Stimulated activated CD8-positive, alpha-beta memory T cell treated with anti-CD3 and anti-CD28 coated beads, Interleukin-7, amount 100 ng/mL, for 1 hour (primary cell): ENCODE data around the gene ZRANB1.

Source experiments
- DNase-seq, 2 donors: peaks; one replicate each; pipeline ENCODE4 v3.0.0-alpha.2; 2020; ENCODE audit warnings: low read depth in 2 of 2

Gene ZRANB1

DNA sequence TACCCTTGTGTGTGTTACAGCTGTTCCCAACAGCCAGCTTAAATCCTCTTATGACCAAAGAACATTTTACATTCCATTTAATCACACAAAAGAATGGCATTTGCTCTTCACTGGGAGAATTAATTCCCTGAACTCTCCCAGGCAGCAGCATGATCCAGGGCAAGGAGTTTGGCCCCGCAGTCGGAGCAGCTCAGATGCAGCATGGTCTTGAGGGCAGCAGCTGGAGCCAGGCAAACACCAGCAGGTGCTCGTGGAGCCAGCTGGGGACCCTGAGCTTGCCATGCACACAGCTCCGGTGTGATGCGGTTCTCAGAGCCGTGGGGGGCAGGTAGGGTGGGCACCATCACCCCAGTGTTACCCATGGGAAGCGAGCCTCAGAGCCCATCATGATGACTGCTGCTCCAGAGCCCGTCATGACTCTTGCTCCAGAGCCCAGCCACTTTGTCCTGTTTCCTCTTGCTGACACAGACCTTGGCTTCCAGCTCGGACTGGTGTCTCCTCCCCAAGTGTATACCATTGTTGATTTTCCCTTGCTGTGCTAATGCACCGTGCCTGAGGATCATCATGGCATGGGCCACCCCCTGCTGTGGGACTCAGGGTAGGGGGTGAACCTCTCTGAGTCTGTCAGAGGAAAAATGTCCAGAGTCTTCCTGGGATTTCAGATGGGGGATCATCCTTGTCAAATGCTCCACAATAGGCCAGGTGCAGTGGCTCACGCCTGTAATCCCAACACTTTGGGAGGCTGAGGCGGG lies 75.8 kb downstream of the ZRANB1 start:
- no peak for DNase-seq

DNA sequence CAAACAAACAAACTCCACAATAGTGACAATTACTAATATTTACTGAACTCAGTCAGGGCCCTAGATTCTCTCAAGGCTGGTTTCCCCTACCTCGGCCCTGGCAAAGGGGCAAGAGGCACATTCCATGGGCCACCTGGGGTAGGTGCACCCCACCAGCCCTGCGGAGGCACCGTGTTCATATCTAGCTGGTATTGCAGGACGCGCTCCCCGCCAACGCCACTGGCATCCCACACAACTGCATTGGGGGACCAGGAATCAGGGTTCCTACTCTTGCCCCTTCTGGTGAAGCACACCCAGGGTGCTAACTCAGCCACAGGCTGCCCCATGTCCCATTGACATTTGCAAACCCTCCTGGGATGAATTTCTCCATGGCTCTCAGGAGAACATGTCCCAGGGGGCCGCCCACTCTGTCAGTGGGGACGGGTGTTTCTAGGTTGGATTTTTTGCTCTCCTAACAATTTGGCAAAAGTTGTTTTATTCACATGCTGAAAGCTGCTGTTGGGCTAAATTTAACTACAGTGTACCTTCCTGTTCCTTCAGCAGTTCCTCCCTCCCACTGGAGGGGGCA lies 76.7 kb downstream of the ZRANB1 start:
- DNase-seq = no peak

DNA sequence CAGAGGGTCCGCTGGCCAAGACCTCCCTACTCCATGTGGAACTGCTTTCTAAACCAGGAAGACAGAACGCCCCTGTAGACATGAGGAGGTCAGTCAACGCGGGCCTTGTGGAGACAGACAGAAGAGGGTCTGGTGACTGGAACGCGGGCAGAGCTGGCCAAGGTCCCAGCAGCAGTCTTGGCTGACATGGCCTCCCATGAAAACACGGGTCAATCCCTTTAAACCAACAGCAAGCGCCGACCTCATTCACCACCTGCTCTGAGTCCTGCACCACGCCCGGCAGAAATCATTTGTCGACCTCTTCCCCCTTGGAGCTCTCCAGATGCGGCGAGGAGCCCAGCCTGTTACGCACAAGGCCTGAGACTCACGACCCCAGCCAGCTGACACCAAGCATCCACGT lies 78.5 kb downstream of the ZRANB1 start:
- no peak for DNase-seq

DNA sequence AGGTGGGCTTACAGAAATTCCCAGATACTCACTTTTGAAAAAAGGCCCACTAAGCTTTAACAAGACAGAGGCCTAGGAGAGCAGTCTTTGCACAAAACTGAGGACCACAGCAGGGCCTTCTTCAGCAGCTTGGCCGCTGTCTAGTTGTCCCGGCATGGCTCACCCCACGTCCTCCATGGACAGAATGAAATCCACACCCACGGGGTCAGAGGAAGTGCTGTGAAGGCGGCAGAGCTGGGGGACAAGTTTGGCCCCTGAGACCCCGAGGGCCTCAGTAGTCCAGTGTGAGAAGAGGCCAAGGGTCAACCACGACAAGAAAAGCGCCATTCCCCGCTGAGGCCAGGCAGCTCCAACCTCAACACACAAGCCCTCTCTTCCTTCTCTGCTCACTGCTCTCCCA lies 78.9 kb downstream of the ZRANB1 start:
- no peak for DNase-seq

GRCh38 chr10:125021686-125022344 lies 79.9 kb downstream of the ZRANB1 start:
- no peak for DNase-seq

- DNase-seq = no peak
Measured at GRCh38 chr10:125022671-125023070, 80.7 kb downstream of the ZRANB1 start.

DNA sequence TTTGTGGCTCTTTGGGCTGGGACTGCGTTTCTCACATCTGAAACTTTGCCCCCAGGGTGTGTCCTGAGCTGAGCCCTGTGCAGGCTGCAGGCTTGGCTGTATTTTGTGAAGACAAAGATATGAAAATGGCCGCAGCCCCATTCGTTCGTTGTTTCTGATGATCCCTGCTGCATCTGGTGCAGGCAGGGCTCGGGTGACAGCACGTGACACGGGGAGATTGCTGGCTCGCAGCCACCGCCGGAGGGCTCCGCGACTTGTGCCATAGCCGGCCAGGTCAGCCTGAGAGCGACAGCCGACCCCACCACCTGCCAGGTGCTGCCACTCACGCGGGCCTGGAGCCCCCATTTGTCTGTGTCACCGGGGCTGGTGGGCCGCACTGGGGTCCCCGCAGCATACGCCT lies 81.3 kb downstream of the ZRANB1 start:
- no peak for DNase-seq

- no peak for DNase-seq
Measured at GRCh38 chr10:125023862-125024496, 82.1 kb downstream of the ZRANB1 start.

DNA sequence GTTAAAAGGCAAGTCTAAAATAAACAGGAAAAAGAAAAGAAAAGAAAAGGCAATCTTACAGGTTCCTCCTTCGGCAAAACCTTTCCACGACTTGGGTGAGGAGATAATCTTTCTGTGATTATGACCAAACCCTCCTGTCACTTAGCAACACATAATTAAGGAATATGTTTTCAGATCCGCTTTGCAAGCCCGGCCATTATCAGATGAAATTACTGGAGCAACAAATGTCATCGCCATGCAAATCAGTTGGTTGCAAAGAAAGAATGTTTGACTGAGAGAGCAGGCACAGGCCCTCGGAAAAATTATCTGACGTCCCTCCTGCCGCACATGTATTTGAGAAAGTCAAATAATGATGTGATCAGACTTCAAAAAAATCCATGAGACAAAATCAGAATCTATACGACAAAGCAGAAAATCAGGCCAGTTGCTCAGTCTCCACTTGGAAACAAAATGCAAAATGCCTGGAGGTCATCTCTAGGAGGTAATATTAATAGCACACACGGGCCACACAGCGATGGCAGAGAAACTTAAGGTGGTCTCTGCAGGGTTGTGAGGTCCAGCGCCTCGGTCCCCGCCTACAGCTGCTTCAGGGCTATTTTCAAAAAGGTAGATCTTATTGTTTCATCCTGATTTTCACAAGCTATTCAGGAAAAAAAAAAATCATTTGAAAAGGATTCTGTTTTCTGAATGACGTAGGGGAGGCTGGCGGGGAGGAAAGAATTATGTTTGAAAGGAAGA lies 82.7 kb downstream of the ZRANB1 start:
- DNase-seq = no peak

GRCh38 chr10:125025341-125025740 lies 83.4 kb downstream of the ZRANB1 start:
- DNase-seq = no peak

DNA sequence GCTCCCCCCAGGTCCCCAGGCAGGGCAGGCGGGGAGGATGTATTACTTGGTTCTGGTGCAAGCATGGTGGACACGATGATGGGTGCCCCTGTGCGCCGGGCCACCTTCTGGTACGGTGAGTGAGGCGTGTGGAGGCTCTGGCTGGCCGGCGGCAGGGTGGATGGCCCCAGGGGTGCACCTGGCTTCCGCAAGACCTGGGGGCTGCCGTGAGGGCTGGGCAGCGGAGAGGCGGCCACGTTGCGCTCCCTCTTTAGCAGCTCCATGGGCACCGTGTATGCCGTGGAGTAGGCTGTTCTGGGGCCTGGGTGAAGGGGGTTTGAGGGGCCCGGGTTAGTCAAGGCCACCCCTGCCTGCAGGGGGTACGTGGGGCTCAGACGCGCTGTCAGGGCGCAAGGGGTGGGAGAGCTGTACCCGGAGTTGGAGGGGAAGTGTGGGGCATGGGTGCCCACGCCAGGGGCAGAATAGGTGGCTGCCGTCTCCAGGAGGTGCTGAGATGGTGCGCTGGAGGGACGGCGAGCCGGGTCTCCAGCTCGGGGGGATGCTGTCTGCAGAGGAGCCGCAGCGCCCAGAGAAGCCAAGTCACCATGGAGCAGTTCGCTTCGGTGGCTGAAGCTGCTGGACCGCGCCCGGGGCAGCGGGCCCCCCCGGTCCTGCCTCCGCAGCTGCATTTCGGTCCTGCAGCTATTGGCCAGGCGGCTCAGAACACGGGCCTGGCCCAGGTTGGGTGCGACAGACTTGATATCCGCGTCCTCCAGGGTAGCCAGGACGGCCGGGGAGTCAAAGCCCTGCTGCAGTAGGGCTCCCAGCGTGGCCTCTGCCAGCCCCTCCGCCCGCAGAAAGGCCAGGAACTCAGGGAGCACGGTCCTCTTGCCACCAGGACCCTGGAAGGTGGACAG lies 84.4 kb downstream of the ZRANB1 start:
- DNase-seq = no peak

DNA sequence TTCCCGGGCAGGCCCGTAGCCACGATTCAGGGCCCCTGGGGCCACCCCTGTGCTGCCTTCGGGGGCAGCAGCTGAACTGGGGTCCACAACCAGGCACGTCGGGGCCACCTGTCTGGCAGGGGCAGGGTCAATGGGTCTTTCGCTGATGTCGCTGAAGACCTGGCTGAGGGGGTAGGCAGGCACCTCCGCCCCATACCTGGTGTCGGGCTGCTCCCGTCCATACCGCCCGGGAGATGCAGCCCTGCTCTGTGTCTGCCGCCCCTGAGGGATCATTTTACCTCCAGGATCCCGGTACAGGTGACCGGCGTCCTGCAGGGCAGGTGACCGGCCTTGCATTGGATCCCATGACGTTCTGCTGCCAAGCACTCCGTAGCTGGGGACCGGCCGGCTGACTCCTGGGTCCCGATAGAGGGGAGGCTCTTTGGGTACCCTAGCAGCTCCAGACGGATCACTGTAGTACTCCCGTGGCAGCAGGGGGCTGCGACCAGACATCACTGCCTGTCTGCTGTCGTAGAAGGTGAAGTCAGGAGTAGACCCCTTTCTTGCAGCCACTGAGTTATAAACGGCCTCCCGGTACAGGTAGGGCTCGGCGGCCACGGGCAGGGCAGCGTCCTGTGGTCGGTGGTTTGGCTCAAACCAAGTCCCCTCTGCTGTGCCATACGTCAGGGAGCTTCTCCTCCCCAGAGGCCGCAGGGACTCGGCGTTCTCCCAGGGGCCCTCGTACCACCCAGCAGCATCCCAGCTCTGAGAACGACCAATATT lies 85.2 kb downstream of the ZRANB1 start:
- DNase-seq = no peak

DNA sequence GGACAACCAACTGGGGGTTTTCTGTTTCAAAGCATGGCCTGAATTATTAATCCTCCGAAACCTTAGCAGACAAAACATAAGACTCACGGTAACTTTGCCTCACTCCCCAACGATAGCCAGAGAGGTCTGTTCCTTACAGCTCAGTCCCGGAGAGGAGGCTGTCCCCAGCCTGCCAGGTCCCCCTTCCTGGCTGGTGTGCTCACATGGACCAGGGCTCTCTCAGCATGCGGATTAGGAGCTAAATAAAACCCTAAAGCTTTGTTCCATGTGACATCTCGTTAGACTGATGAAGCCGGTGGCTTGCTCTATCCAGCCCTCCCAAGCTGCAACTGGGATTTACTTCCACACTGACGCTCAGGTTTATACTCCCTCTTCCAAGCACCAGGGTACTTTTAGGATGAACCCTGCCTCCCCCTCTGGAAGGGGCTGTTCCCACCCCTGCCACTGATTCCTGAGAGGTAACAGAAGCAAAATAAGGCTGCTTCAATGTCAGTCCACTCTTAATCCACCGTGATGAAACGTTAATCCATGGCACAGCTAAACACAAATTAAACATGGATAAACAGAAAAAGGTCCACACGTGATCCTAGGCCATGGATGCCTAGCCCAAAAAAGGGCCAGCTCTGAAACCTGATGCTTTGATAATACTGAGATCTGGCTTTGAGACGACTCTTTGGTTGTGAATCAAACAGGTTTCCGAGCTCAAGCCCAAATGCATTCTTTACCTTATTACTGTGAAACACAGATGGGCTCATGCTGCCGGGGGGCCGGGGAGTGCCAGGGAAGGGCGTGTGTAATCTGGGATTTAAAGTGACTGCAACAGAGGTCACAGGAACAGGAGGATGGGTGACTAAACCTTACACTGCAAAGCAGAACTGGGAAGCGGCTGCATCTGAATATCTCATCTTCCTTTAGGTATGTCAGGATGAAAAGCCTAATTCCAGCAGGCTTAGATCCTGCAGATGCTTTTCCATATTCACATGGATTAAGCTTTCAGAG lies 86.2 kb downstream of the ZRANB1 start:
- DNase-seq = no peak

- DNase-seq = no peak
Measured at GRCh38 chr10:125029584-125030242, 87.8 kb downstream of the ZRANB1 start.

DNA sequence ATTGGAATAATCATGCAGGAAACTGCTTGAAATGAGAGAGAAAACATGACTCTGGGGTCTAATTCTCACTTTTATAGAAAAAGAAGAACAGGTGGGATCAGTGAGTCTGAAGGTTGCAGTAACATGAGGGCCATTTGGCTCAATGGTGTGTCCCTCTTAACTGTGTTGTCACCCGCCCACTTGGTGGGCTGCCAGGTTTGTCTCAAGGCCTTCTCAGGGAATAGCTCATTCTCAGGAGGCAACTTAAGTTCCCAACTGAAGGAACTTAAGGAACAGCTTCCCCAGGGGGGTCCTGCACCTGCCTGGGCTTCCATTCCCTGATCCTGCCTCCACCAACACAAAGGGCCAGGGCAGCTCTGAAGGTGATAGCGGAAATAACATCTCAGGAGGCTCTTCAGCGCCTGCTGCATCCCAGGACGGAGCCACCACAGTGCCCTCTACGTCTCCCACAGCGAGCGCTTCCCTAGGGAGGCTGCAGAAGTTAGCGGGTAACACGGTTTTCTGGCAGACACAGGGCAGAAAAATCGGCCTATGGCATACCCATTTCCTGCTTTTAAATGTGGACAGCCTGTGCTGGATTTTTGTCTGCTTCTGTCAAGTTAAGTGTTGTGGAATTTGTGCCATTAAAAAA lies 88.8 kb downstream of the ZRANB1 start:
- no peak for DNase-seq

DNA sequence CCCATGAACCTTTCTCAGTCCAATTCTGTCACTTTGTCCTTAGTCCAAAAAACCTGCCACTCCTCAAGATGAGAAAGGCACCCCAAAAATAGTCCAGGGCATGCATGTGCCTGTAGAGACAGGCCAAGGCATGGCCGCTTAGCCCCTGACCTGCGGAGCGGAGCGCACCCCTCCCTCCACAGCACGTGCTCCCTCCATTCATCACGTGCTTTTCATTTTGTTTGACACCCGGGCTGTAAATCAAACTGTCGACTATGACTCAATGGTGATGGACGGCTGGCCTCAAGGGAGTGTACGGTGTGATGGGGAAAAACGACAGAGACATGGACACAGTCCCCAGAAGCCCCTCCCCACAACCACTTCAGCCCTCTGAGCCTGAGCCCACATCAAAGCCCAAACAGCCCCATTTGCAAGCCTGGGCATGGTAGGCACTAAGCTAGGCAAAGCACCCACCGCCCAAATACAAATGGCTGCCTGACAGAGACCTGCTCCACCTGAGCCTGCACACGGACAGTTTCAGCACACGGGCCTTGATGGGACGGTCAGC lies 90.6 kb downstream of the ZRANB1 start:
- no peak for DNase-seq

DNA sequence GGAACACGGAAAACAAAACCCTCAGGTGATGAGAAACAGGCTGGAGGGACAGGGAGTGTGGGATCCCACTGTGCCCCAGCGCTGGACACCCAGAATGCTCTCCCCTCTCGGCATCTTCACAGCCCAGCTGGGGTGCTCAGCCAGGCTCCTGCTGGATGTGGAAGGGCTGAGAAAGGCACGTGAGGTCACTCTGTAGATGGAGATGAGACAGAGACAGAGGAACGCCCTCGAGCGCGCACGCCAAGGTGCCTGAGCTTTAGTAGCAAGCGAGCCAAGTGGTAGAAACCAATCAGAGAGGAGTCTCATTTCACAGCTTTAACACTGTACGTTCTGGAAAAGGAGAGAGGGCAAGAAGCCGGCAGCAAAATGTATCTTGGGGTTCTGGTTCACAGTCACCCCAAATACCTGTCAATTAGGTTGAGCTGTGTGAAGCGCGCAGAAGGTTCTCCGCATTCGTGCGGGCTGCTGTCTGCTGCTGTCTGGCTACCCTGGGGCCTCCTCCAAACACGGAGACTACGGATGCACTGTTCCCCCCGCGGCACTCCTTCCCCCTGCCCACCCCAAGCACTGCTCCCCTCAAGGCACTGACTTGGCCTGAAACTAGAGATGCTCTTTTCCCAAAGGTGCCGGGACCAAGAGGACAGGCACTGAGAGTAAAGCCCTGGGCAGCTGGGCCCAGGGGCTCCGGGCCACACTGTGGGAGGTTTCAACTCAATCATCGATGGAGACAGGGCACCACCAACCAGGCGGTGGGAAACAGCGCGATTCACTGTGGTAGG lies 91.4 kb downstream of the ZRANB1 start:
- DNase-seq = no peak
